ENCODE results near the gene NECAP2. TPM values are rescaled to one million over a fixed set of nuclear protein-coding genes. Genes with fewer than 3 reads are reported as not detected.

NECAP2 gene
- polyA plus RNA-seq, 1 experiment, result 108 TPM

DNA sequence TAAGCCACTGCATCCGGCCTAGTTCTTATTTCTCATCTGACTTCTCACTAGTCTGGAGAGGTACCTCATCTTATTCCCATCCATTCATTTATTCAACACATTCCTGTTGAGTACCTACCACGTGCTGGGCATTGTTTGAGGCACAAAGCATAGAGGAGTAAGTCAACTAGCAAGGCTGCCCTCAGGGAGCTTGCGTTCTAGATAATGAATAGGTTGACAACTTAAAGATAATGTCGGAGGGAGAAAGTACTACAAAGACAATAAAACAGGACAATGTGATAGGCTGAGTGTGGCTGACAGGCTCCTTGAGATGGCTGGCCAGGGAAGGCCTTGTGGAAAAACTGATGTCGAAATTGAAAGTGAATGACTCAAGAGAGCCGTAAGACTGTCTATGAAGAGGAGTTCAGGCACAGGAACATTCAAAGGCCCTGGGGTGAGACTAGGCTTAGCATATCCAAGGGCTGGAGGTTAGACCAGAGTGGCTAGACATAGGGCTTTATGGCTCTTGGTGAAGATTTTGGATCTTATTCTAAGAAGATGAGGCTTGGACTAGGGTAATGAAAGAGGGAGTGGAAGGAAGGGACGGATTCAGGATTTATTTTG, 21.6 kb upstream of the NECAP2 start:
- DNase-seq (ENCODE audit: low read depth, low spot score), result no peak

DNA sequence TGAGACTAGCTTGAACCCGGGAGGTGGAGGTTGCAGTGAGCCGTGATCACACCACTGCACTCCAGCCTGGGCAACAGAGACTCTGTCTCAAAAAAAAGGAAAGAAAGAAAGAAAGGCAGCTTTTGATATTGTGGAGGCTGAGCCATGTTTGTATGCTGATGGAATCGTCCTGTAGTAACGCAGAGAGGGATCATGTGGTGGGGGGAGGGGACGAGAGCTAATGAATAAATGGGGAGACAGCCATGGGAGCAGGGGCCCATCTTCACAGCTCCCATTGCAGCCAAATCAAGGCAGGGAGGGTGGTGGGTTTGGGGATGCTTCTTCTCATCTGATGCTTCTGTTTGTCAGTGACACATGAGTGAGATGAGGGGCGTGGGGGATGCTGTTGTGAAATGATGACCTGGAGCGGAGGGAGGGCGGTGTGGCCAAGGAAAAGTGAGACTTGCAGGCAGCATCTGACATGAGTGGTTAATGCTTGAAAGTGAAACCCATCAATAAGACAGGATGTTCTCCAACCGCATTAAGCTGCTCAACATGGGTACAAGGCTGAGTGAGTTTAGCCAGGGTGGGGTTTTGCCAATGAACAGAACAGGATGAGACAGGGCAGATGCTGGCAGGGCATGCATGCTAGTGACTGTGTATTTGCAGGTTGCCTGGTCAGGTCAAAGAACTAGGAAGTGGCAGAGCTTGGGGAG, 20.0 kb upstream of the NECAP2 start:
- H3K27ac ChIP-seq (ENCODE audit: low read depth, low read length), result no peak overlapping the region
- peaks cover 17% of the 10 kb centered on the region for H3K27me3 ChIP-seq (ENCODE audit: control insufficient read depth, insufficient read depth, low read length)
- POLR2A ChIA-PET, result no interaction called here
- CTCF ChIA-PET, result interaction anchor here (1.1 kb wide), 1 partner anchor 20 kb away, joined by 5 read pairs; the partner anchor contains the start of gene NECAP2
- no peak for DNase-seq (ENCODE audit: low read depth, low spot score)
- no peaks in the 10 kb centered on the region; the same call in 1 of the 2 replicates for H3K9me3 ChIP-seq (ENCODE audit: control insufficient read depth, insufficient read depth, low read length)
- no peak overlapping the region for H3K4me3 ChIP-seq (ENCODE audit: low read depth, low read length)
- TF ChIP-seq, protein P1, sequence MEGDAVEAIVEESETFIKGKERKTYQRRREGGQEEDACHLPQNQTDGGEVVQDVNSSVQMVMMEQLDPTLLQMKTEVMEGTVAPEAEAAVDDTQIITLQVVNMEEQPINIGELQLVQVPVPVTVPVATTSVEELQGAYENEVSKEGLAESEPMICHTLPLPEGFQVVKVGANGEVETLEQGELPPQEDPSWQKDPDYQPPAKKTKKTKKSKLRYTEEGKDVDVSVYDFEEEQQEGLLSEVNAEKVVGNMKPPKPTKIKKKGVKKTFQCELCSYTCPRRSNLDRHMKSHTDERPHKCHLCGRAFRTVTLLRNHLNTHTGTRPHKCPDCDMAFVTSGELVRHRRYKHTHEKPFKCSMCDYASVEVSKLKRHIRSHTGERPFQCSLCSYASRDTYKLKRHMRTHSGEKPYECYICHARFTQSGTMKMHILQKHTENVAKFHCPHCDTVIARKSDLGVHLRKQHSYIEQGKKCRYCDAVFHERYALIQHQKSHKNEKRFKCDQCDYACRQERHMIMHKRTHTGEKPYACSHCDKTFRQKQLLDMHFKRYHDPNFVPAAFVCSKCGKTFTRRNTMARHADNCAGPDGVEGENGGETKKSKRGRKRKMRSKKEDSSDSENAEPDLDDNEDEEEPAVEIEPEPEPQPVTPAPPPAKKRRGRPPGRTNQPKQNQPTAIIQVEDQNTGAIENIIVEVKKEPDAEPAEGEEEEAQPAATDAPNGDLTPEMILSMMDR (IDR thresholded peaks at IDR 0.05; ENCODE audit: low read depth, low read length), result no peak

More for the DNA sequence above, 21.6 kb upstream of the NECAP2 start:
- Histone ChIP-seq H3K27ac (ENCODE audit: low read depth, low read length) (no peak overlapping the region), H3K9me3 (ENCODE audit: control insufficient read depth, insufficient read depth, low read length) (no peaks in the 10 kb centered on the region; the same call in 1 of the 2 replicates), H3K27me3 (ENCODE audit: control insufficient read depth, insufficient read depth, low read length) (peaks cover 17% of the 10 kb centered on the region), H3K4me3 (ENCODE audit: low read depth, low read length) (no peak overlapping the region)
- CTCF ChIA-PET, result interaction anchor here (2.1 kb wide), 1 partner anchor 21 kb away, joined by 5 read pairs; no protein-coding TSS in a partner anchor
- TF ChIP-seq, protein P1 (IDR thresholded peaks at IDR 0.05; ENCODE audit: low read depth, low read length), result no peak
- POLR2A ChIA-PET, result no interaction called here

DNA sequence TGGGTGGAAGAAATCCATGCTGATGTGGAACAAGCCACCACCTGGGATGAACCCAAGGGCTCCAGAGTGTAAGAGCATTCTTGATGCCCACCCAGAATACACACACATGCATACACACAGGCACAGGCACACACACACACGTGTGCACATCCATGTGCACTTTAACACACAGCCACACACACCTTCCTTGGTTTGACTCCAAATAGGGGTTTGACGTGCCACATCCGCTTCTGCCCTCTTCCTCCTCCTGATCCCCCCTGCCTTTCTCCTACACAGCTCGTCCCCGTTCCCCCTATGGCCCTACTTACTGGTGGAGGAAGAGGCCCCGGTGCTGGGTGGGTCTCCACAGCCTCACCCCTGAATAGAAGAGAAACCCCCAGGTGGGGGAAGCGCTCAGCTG, 19.3 kb upstream of the NECAP2 start:
- H3K4me3 ChIP-seq (ENCODE audit: low read depth, low read length), result no peak overlapping the region
- H3K27ac ChIP-seq (ENCODE audit: low read depth, low read length), result no peak overlapping the region
- TF ChIP-seq, protein P1 (IDR thresholded peaks at IDR 0.05; ENCODE audit: low read depth, low read length), result no peak
- H3K27me3 ChIP-seq (ENCODE audit: control insufficient read depth, insufficient read depth, low read length), result peaks cover 17% of the 10 kb centered on the region
- H3K9me3 ChIP-seq (ENCODE audit: control insufficient read depth, insufficient read depth, low read length), result no peaks in the 10 kb centered on the region; the same call in 1 of the 2 replicates
- POLR2A ChIA-PET, result no interaction called here
- CTCF ChIA-PET, result no interaction called here
- DNase-seq (ENCODE audit: low read depth, low spot score), result no peak

DNA sequence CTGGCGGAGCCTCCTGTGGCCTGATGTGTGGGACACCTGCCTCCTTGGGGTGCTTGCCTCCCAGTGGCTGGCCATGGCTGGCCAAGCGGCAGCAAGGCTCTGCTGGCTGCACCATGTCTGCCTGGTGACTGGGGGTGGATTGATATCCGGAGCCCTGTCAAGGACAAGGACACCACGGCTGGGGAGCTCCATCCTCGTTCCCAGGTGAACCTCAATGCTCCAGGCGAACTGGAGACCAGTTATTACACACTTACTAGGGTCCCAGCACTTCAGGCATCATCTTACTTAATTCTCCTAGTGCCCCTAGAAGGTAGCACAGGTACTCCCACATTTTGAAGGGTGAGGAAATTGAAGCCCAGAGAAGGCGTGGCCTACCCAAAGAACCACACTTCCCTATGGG, 18.5 kb upstream of the NECAP2 start:
- Histone ChIP-seq H3K27me3 (ENCODE audit: control insufficient read depth, insufficient read depth, low read length) (peaks cover 17% of the 10 kb centered on the region), H3K27ac (ENCODE audit: low read depth, low read length) (no peak overlapping the region), H3K9me3 (ENCODE audit: control insufficient read depth, insufficient read depth, low read length) (no peaks in the 10 kb centered on the region; the same call in 1 of the 2 replicates), H3K4me3 (ENCODE audit: low read depth, low read length) (no peak overlapping the region)
- no peak for DNase-seq (ENCODE audit: low read depth, low spot score)
- ChIA-PET POLR2A (interaction anchor here (0.7 kb wide), 1 partner anchor 26 kb away, joined by 5 read pairs; no protein-coding TSS in a partner anchor), CTCF (no interaction called here)
- TF ChIP-seq, protein P1 (IDR thresholded peaks at IDR 0.05; ENCODE audit: low read depth, low read length), result no peak

All from AG04450 (cell line).